Endothelial cell of umbilical vein (primary cell): Measurements from ENCODE around the gene WDR5. TPM values are rescaled to one million over a fixed set of nuclear protein-coding genes. Genes with fewer than 3 reads are reported as not detected.

ENCODE experiments used
- BruUV-seq: library from RNA; stranded (reverse); fragments of 400-500 nt; replicated peaks from 2 replicates; lab custom pipeline; 2021; lab: Mats Ljungman, UMichigan
- CTCF ChIA-PET: fragments of 300-600, 350-600 bp; sonication (Branson Sonifier 250); formaldehyde crosslinking; loops from one replicate; lab custom pipeline; 2021; ENCODE audit warnings: antibody characterized with exemption, inconsistent platforms; lab: Charles Lee
- POLR2A ChIA-PET: fragments of 300-600, 350-600 bp; sonication (Branson Sonifier 250); formaldehyde crosslinking; loops from one replicate; lab custom pipeline; 2021; ENCODE audit warnings: antibody characterized with exemption, inconsistent platforms; lab: Charles Lee
- DNase-seq: peaks from one replicate; pipeline ENCODE4 v3.0.0-alpha.2; 2011; ENCODE audit warnings: low read depth, low spot score
- FAIRE-seq: peaks from 2 replicates; lab custom pipeline; 2011; peaks lifted over from hg19 to GRCh38; lab: Jason Lieb, UNC
- H2AFZ ChIP-seq: 2 replicates; pipeline ENCODE4 v1.6.0; 2012; ENCODE audit warnings: low read depth, low read length, control low read depth, inconsistent platforms
- H3K27ac ChIP-seq: 2 replicates; pipeline ENCODE4 v1.5.1; 2011; ENCODE audit warnings: low read depth, mild to moderate bottlenecking, control low read depth, low read length, moderate library complexity; ENCODE audit not compliant: insufficient read depth
- H3K27me3 ChIP-seq, 2 experiments: 2 replicates each; pipeline versions ENCODE4 v1.6.0 to v1.6.1; 2011; ENCODE audit warnings: low read length in 2 of 2, mixed read lengths in 1 of 2; ENCODE audit not compliant: control insufficient read depth in 2 of 2, insufficient read depth in 2 of 2
- H3K36me3 ChIP-seq, 2 experiments: 2 replicates in 1 of 2; 3 replicates in 1 of 2; pipeline ENCODE4 v1.5.1; 2011; ENCODE audit warnings: low read length in 2 of 2, mild to moderate bottlenecking in 1 of 2, moderate library complexity in 1 of 2; ENCODE audit not compliant: control insufficient read depth in 2 of 2, insufficient read depth in 2 of 2; ENCODE audit errors: extremely low read depth in 1 of 2
- H3K4me1 ChIP-seq: 3 replicates; pipeline ENCODE4 v1.5.1; 2011; ENCODE audit warnings: mild to moderate bottlenecking, low read length; ENCODE audit not compliant: control insufficient read depth, insufficient read depth; ENCODE audit errors: extremely low read depth
- H3K4me2 ChIP-seq: 2 replicates; pipeline ENCODE4 v1.6.1; 2011; ENCODE audit warnings: low read length, control low read depth, mixed read lengths; ENCODE audit not compliant: insufficient read depth
- H3K4me3 ChIP-seq, 3 experiments: fragments of 200-600 bp in 1 of 3; sonication (generic), shearing (Covaris generic) in 1 of 3; replicated peaks in 1 of 3; 2 replicates each; pipeline ENCODE4 v1.5.1; 2011 to 2016; ENCODE audit warnings: control low read depth in 3 of 3, low read length in 3 of 3, mild to moderate bottlenecking in 2 of 3, inconsistent platforms in 1 of 3, low read depth in 1 of 3, moderate library complexity in 1 of 3; ENCODE audit not compliant: insufficient read depth in 1 of 3
- H3K79me2 ChIP-seq: 2 replicates; pipeline ENCODE4 v1.6.0; 2012; ENCODE audit warnings: low read length, inconsistent platforms; ENCODE audit not compliant: control insufficient read depth, insufficient read depth
- H3K9ac ChIP-seq: replicated peaks from 2 replicates; pipeline ENCODE3; 2011; ENCODE audit warnings: low read length, control low read depth; ENCODE audit not compliant: insufficient read depth; ENCODE audit errors: extremely low read depth
- H3K9me1 ChIP-seq: replicated peaks from 3 replicates; pipeline ENCODE4 v1.6.0; 2011; ENCODE audit warnings: mild to moderate bottlenecking, low read length; ENCODE audit not compliant: control insufficient read depth, insufficient read depth; ENCODE audit errors: extremely low read depth
- H3K9me3 ChIP-seq: replicated peaks from 2 replicates; pipeline ENCODE4 v1.5.1; 2012; ENCODE audit warnings: low read length, inconsistent platforms; ENCODE audit not compliant: control insufficient read depth, insufficient read depth
- H4K20me1 ChIP-seq: replicated peaks from 2 replicates; pipeline ENCODE3; 2011; ENCODE audit warnings: mild to moderate bottlenecking, low read length; ENCODE audit not compliant: control insufficient read depth, insufficient read depth; ENCODE audit errors: extremely low read depth
- CTCF ChIP-seq, 2 donors: IDR thresholded peaks; 1 replicate in 1 of 2; 2 replicates in 1 of 2; pipeline ENCODE4 v1.5.1; 2011; ENCODE audit warnings: low read length in 2 of 2, mild to moderate bottlenecking in 2 of 2, moderate library complexity in 2 of 2, control low read depth in 1 of 2, inconsistent platforms in 1 of 2, low read depth in 1 of 2; ENCODE audit not compliant: insufficient read depth in 1 of 2; ENCODE audit errors: extremely low read depth in 1 of 2
- EZH2 ChIP-seq: IDR thresholded peaks from 2 replicates; pipeline ENCODE4 v1.6.1; 2012; ENCODE audit warnings: borderline replicate concordance, low read depth, mild to moderate bottlenecking, moderate library complexity, low read length, inconsistent platforms; ENCODE audit not compliant: severe bottlenecking
- FOS ChIP-seq: IDR thresholded peaks from 2 replicates; pipeline ENCODE4 v1.6.1; 2011; ENCODE audit warnings: mild to moderate bottlenecking, low read length, moderate library complexity, borderline replicate concordance; ENCODE audit not compliant: insufficient read depth
- JUN ChIP-seq: IDR thresholded peaks from 2 replicates; pipeline ENCODE4 v1.6.1; 2011; ENCODE audit warnings: borderline replicate concordance, low read depth; ENCODE audit not compliant: insufficient read length, insufficient read depth
- MAX ChIP-seq: IDR thresholded peaks from 2 replicates; pipeline ENCODE4 v1.6.1; 2011; ENCODE audit not compliant: insufficient read depth, insufficient read length
- MYC ChIP-seq: IDR thresholded peaks from one replicate; pipeline ENCODE4 v1.6.1; 2011; ENCODE audit warnings: mild to moderate bottlenecking, low read depth, low read length
- dilution Hi-C: fragments of 300-500 bp; cut with MboI; formaldehyde crosslinking; loops from one replicate; pipeline ENCODE4 v1.15.0; 2019; ENCODE audit warnings: low sequenced_read_pairs; ENCODE audit not compliant: extremely low pct_ligation_motif_present
- intact Hi-C: fragments of 100-400 bp; cut with micrococcal nuclease; formaldehyde crosslinking; loops from one replicate; pipeline ENCODE4 v1.10.0; 2022
- polyA plus RNA-seq, 4 experiments: library from polyadenylated mRNA; depleted of rRNA in 3 of 4; stranded (reverse) in 3 of 4; unstranded in 1 of 4; fragments of >200 nt; gene quantifications; 2 replicates each; pipeline versions ENCODE4 v1.2.1 to v1.2.3, GENCODE V29; 2011 to 2012; ENCODE audit warnings: missing spikeins in 1 of 4
- total RNA-seq: library from RNA; stranded (reverse); gene quantifications from 2 replicates; pipeline ENCODE4 v1.2.3, GENCODE V29; 2021

WDR5 gene
- total and polyA plus RNA-seq, 2 donors (not counting 3 experiments of a cell fraction or from before 2014, with no cell fraction given): 32.1 to 42.5 TPM

GRCh38 chr9:134164879-134165278, 29.0 kb downstream of the WDR5 start:
- Histone ChIP-seq H3K4me2 (no peak overlapping the region), H3K79me2 (no peaks in the 10 kb centered on the region), H4K20me1 (no peaks in the 10 kb centered on the region), H3K4me1 (peaks cover 4% of the 10 kb centered on the region), H3K36me3 (no peaks in the 10 kb centered on the region), H3K27ac (no peak overlapping the region), H2AFZ (no peak overlapping the region), H3K9me1 (no peaks in the 10 kb centered on the region), H3K9me3 (no peaks in the 10 kb centered on the region), H3K4me3 (no peak overlapping the region), H3K27me3 (no peaks in the 10 kb centered on the region), H3K9ac (peak overlapping the region; percentile 96)
- ChIA-PET POLR2A (interaction anchor here (0.7 kb wide), 1 partner anchor 274 kb away, joined by 4 read pairs; no protein-coding TSS in a partner anchor), CTCF (interaction anchor here (0.9 to 1.5 kb wide), 6 partner anchors 29 to 285 kb away, joined by 3 to 8 read pairs (median 4); partner anchors contain the start of gene WDR5)
- BruUV-seq: no TSS peak
- FAIRE-seq: peak; percentile 100
- dilution Hi-C loops: no loop called here
- DNase-seq: no peak
- intact Hi-C loops: loop anchor here (1.0 to 2.0 kb wide), 3 partner anchors 29 to 478 kb away; partner anchors contain the start of gene WDR5
- TF ChIP-seq MAX (no peak), CTCF (IDR thresholded peaks at IDR 0.05; ENCODE audit: extremely low read depth in 1 of 2, insufficient read depth in 1 of 2, low read depth in 1 of 2, low read length in 2 of 2) (no peak), JUN (no peak), EZH2 (no peak), MYC (no peak), FOS (no peak)
